Thyroid gland (tissue), 4 donors: ENCODE results near the gene DENND4C.

Experiments
- CTCF ChIP-seq, 6 experiments: fragments of 200-600 bp in 3 of 6; fragments of 450-650 bp in 3 of 6; sonication (generic) in 3 of 6; IDR thresholded peaks; one replicate each; pipeline ENCODE4 v1.5.1; 2016 to 2019; ENCODE audit warnings: antibody characterized with exemption in 6 of 6, mild to moderate bottlenecking in 2 of 6, inconsistent platforms in 1 of 6, moderate library complexity in 1 of 6
- POLR2A ChIP-seq, 2 donors: fragments of 450-650 bp; IDR thresholded peaks; one replicate each; pipeline ENCODE4 v1.6.1; 2017; ENCODE audit warnings: antibody characterized with exemption in 2 of 2, mild to moderate bottlenecking in 2 of 2, moderate library complexity in 1 of 2

GRCh38 chr9:19379697-19380046 lies 149.2 kb downstream of the DENND4C start:
- TF ChIP-seq POLR2A (IDR thresholded peaks at IDR 0.05), result no peak
- TF ChIP-seq CTCF (IDR thresholded peaks at IDR 0.05), result no peak
